GM12864 (cell line): ENCODE results near the gene SHOC1.
"Not testable (repeated sequence)": the region's sequence is repeated elsewhere in the genome, so short reads cannot be mapped to it uniquely, and the experiment has no call there.

Experiments
- DNase-seq: peaks from one replicate; pipeline ENCODE4 v3.0.0-alpha.2; 2011; ENCODE audit warnings: low read depth
- H3K4me3 ChIP-seq: 2 replicates; pipeline ENCODE4 v1.5.1; 2011; ENCODE audit warnings: mild to moderate bottlenecking, low read depth, low read length, control low read depth
- CTCF ChIP-seq: IDR thresholded peaks from 2 replicates; pipeline ENCODE4 v1.5.1; 2011; ENCODE audit warnings: low read depth, mild to moderate bottlenecking, moderate library complexity, low read length, control low read depth, inconsistent platforms; ENCODE audit errors: missing control alignments

The SHOC1 gene

GRCh38 chr9:111798786-111799185 is 4.0 kb upstream of the SHOC1 start:
- no peak for DNase-seq
- no peak for TF ChIP-seq CTCF
- no peak overlapping the region for H3K4me3 ChIP-seq

GRCh38 chr9:111795557-111795839 is 761 bp upstream of the SHOC1 start:
- DNase-seq: no peak
- H3K4me3 ChIP-seq: no peak overlapping the region
- TF ChIP-seq CTCF: no peak

- DNase-seq, H3K4me3 ChIP-seq: not testable (repeated sequence)
These were observed 2.9 kb downstream of the SHOC1 start for GRCh38 chr9:111791821-111792220.

GRCh38 chr9:111789881-111790280 is 4.9 kb downstream of the SHOC1 start:
- no peak for TF ChIP-seq CTCF

GRCh38 chr9:111783857-111784256 is 10.9 kb downstream of the SHOC1 start:
- DNase-seq: no peak
- H3K4me3 ChIP-seq: no peak overlapping the region
- no peak for TF ChIP-seq CTCF

More at GRCh38 chr9:111789881-111790280, 4.9 kb downstream of the SHOC1 start:
- DNase-seq: no peak
- H3K4me3 ChIP-seq: no peak overlapping the region

GRCh38 chr9:111783424-111783823 is 11.3 kb downstream of the SHOC1 start:
- no peak for DNase-seq
- no peak for TF ChIP-seq CTCF

GRCh38 chr9:111766066-111766465 is 28.7 kb downstream of the SHOC1 start:
- no peak overlapping the region for H3K4me3 ChIP-seq
- TF ChIP-seq CTCF: no peak
- DNase-seq: no peak

More at GRCh38 chr9:111783424-111783823, 11.3 kb downstream of the SHOC1 start:
- no peak overlapping the region for H3K4me3 ChIP-seq

GRCh38 chr9:111762556-111762955 is 32.2 kb downstream of the SHOC1 start:
- no peak for TF ChIP-seq CTCF
- no peak overlapping the region for H3K4me3 ChIP-seq
- no peak for DNase-seq
